Measurements from ENCODE around the gene ADH1B. TPM values are rescaled to one million over a fixed set of nuclear protein-coding genes. Genes with fewer than 3 reads are reported as not detected.

The ADH1B gene
- total and polyA plus RNA-seq, 8 donors = 52.0 to 490 (median 187) TPM

DNA sequence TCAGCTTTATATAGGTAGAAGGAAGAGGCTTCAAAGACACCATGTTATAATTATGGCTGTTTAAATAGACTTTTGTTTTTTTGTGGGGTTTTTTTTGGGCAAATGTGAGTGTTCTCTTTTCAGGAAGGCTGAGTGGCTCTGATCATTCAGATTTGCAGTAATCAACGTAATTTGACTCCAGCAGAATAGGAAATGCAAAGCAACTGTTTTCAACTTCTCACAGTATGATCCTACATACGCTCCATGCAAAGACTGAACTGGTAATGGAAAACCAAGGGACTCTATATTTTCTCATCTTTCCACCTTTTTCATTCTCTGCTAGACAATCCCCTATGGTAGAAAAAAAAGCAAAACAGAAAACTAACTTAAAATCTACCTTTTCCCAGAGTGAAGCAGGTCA is 10.8 kb downstream of the ADH1B start:
- no peak for DNase-seq
- intact Hi-C loops (cut with DNase I; ENCODE audit: low total_unique reads) = no loop called here
- no peaks in the 10 kb centered on the region for H3K27me3 ChIP-seq
- H3K4me1 ChIP-seq = no peaks in the 10 kb centered on the region
- peaks cover 0 to 18% (median 0%) of the 10 kb centered on the region in 4 donors for H3K36me3 ChIP-seq
- TF ChIP-seq, protein P1, sequence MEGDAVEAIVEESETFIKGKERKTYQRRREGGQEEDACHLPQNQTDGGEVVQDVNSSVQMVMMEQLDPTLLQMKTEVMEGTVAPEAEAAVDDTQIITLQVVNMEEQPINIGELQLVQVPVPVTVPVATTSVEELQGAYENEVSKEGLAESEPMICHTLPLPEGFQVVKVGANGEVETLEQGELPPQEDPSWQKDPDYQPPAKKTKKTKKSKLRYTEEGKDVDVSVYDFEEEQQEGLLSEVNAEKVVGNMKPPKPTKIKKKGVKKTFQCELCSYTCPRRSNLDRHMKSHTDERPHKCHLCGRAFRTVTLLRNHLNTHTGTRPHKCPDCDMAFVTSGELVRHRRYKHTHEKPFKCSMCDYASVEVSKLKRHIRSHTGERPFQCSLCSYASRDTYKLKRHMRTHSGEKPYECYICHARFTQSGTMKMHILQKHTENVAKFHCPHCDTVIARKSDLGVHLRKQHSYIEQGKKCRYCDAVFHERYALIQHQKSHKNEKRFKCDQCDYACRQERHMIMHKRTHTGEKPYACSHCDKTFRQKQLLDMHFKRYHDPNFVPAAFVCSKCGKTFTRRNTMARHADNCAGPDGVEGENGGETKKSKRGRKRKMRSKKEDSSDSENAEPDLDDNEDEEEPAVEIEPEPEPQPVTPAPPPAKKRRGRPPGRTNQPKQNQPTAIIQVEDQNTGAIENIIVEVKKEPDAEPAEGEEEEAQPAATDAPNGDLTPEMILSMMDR (IDR thresholded peaks at IDR 0.05) = no peak
- TF ChIP-seq EP300 (IDR thresholded peaks at IDR 0.05) = no peak
- TF ChIP-seq POLR2A (IDR thresholded peaks at IDR 0.05) = no peak
- WGBS, 5 donors = 67 to 81% (median 75%) methylated on average over 2 of the region's 2 CpGs
- no peaks in the 10 kb centered on the region for H3K9me3 ChIP-seq
- no peak overlapping the region for H3K4me3 ChIP-seq
- peak overlapping the region in 1 of 5 donors; percentile 8 for H3K27ac ChIP-seq

DNA sequence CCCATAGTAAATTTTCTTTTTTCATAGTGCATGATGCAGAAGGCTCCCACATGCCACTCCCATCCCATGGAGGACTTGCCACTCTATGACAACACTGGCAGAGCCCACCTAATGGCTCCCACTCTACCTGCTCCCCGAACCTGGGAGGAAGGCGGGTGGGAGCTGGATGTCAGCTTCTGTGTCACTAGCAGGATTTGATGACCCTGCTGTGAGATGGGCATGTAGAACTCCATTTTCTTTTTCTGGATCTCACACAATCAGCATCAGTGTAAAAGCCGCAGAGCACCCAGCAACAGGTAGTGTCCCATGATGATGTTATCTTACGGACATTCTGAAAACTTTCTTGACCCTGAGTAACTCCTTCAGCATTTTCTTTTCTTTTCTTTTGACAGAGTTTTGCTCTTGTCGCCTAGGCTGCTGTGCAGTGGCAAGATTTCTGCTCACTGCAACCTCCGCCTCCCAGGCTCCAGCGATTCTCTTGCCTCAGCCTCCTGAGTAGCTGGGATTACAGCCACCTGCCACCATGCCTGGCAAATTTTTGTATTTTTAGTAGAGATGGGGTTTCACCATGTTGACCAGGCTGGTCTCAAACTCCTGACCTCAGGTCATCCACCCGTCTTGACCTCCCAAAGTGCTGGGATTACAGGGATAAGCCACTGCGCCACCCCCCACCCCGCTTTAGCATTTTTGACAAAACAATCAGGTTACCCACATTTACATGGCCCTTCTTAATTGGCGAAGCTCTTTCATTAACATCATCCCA is 15.4 kb downstream of the ADH1B start:
- intact Hi-C loops (cut with DNase I; ENCODE audit: low total_unique reads) = no loop called here
- 90 to 94% (median 93%) methylated on average over 11 of the region's 11 CpGs for WGBS, 5 donors
- peak in 1 of 3 donors; percentile 4 for TF ChIP-seq POLR2AphosphoS5 (IDR thresholded peaks at IDR 0.05)
- TF ChIP-seq EP300 (IDR thresholded peaks at IDR 0.05) = no peak
- H3K4me1 ChIP-seq = peaks cover 0 to 5% (median 2%) of the 10 kb centered on the region in 4 donors
- H3K36me3 ChIP-seq = peaks cover 0 to 4% (median 0%) of the 10 kb centered on the region in 4 donors
- H3K9me3 ChIP-seq = no peaks in the 10 kb centered on the region
- H3K27me3 ChIP-seq = no peaks in the 10 kb centered on the region
- no peak for DNase-seq
- H3K4me3 ChIP-seq = no peak overlapping the region
- no peak overlapping the region for H3K27ac ChIP-seq

DNA sequence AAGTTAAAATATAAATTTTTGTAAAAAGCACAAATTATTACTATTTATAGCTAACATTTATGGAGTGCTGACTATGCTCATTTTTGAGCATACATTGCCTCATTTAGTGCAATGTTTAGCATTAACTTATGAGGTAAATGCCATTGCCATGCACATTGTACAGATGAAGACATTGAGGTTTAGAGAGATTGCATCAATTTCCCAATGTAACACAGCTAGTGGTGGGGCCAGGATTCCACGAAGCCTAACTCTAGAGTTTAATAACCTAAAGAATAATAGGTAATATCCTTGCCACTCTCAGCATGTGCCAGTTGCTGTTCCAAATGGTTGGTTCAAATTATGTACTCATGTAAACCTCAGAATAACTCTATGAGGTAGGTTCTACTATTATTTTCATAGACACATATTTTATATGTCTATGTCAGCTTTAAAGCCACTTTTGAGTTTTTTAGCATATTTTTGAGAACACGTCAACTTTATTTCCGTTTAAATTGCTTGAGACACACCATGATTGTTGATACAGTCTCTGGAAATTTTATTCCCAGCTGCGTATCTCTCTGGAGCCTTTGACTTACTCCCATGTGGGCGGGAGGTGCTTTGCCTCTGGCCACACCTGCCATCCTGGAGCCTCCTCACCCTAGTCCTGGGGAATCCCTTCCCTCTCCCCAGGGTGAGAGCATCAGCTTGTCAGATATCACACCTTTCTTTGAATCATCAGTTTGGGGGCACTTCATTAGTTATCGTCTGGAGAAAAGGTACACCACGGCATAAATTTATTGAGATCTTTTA is 19.6 kb downstream of the ADH1B start:
- Histone ChIP-seq H3K9me3 (no peaks in the 10 kb centered on the region), H3K27ac (peak overlapping the region; percentile 62 to 87 (median 65)), H3K36me3 (no peaks in the 10 kb centered on the region), H3K4me1 (peaks cover 0 to 11% (median 5%) of the 10 kb centered on the region in 4 donors), H3K27me3 (no peaks in the 10 kb centered on the region), H3K4me3 (no peak overlapping the region)
- intact Hi-C loops (cut with DNase I; ENCODE audit: low total_unique reads) = no loop called here
- TF ChIP-seq, protein P1 (IDR thresholded peaks at IDR 0.05) = no peak
- TF ChIP-seq POLR2A (IDR thresholded peaks at IDR 0.05) (no peak), POLR2AphosphoS5 (IDR thresholded peaks at IDR 0.05) (no peak), EP300 (IDR thresholded peaks at IDR 0.05) (no peak)
- no peak for DNase-seq
- 72 to 86% (median 83%) methylated on average over 7 of the region's 7 CpGs for WGBS, 5 donors

GRCh38 chr4:99300934-99301333 is 20.3 kb downstream of the ADH1B start:
- Histone ChIP-seq H3K9me3 (no peaks in the 10 kb centered on the region), H3K36me3 (no peaks in the 10 kb centered on the region), H3K27ac (peak overlapping the region in 3 of 5 donors; percentile 62 to 87 (median 65)), H3K27me3 (no peaks in the 10 kb centered on the region), H3K4me1 (peaks cover 0 to 11% (median 5%) of the 10 kb centered on the region in 4 donors), H3K4me3 (no peak overlapping the region)
- DNase-seq = peak; percentile 68 to 94
- TF ChIP-seq POLR2A (IDR thresholded peaks at IDR 0.05) = no peak
- TF ChIP-seq POLR2AphosphoS5 (IDR thresholded peaks at IDR 0.05) = peak; percentile 83 to 93 (median 87)
- intact Hi-C loops (cut with DNase I; ENCODE audit: low total_unique reads) = no loop called here
- 21 to 38% (median 27%) methylated on average over 4 of the region's 4 CpGs for WGBS, 5 donors

DNA sequence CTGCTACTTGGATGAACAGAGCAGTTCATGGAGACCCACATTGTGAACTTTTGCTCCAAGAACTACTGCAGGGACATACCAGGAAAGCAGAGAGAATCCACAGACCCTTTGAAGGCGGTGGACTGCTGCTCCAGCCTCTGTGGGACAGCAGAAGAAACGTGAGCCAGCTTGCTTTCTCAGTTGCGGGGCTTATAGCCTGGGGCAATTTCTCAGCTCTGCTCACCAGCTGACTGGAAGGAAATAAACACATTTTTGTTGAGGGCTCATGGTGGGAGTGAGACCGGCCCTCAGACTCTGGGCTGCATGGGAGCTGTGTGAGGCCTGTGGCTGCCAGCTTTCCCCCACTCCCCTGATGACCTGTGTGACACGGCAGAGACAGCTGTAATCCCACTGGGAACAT is 27.8 kb downstream of the ADH1B start:
- Histone ChIP-seq H3K27me3 (no peaks in the 10 kb centered on the region), H3K4me1 (no peaks in the 10 kb centered on the region), H3K4me3 (no peak overlapping the region), H3K9me3 (peaks cover 0 to 8% (median 3%) of the 10 kb centered on the region in 4 donors), H3K36me3 (no peaks in the 10 kb centered on the region), H3K27ac (no peak overlapping the region)
- DNase-seq = no peak
- intact Hi-C loops (cut with DNase I; ENCODE audit: low total_unique reads) = no loop called here
- TF ChIP-seq POLR2AphosphoS5 (IDR thresholded peaks at IDR 0.05) (no peak), EP300 (IDR thresholded peaks at IDR 0.05) (no peak), POLR2A (IDR thresholded peaks at IDR 0.05) (no peak)
- TF ChIP-seq, protein P1 (IDR thresholded peaks at IDR 0.05) = no peak
- WGBS, 5 donors = 76 to 95% (median 87%) methylated on average over 4 to 5 of the region's 5 CpGs

Data from stomach (tissue), 9 donors.